Calu3 (cell line): Measurements from ENCODE around the gene NKD1. TPM values are rescaled to one million over a fixed set of nuclear protein-coding genes. Genes with fewer than 3 reads are reported as not detected.

ENCODE experiments used
- BruUV-seq: library from RNA; stranded (reverse); fragments of 400-500 nt; replicated peaks from 2 replicates; lab custom pipeline; 2021; lab: Mats Ljungman, UMichigan
- CTCF ChIA-PET: fragments of 300-600 bp; sonication (Branson Sonifier 250); formaldehyde crosslinking; loops from one replicate; lab custom pipeline; 2022; ENCODE audit warnings: antibody characterized with exemption; lab: Charles Lee
- DNase-seq: peaks from one replicate; pipeline ENCODE4 v3.0.0; 2022
- H3K27ac Mint-ChIP-seq: one replicate; pipeline ENCODE4 v1.8.0; 2022; ENCODE audit warnings: mixed read lengths; ENCODE audit not compliant: unreplicated experiment
- H3K27me3 Mint-ChIP-seq: one replicate; pipeline ENCODE4 v1.8.0; 2022; ENCODE audit warnings: mixed read lengths; ENCODE audit not compliant: unreplicated experiment
- H3K36me3 Mint-ChIP-seq: one replicate; pipeline ENCODE4 v1.8.0; 2022; ENCODE audit warnings: mild to moderate bottlenecking, moderate library complexity, mixed read lengths; ENCODE audit not compliant: insufficient read depth, unreplicated experiment
- H3K4me1 Mint-ChIP-seq: one replicate; pipeline ENCODE4 v1.8.0; 2022; ENCODE audit warnings: mild to moderate bottlenecking, low read depth, mixed read lengths; ENCODE audit not compliant: unreplicated experiment
- H3K4me3 Mint-ChIP-seq: one replicate; pipeline ENCODE4 v1.8.0; 2022; ENCODE audit warnings: mild to moderate bottlenecking, low read depth, moderate library complexity, mixed read lengths; ENCODE audit not compliant: unreplicated experiment
- H3K9me3 Mint-ChIP-seq: one replicate; pipeline ENCODE4 v1.8.0; 2022; ENCODE audit warnings: low read depth, mixed read lengths; ENCODE audit not compliant: unreplicated experiment
- intact Hi-C: fragments of 100-400 bp; cut with micrococcal nuclease; formaldehyde crosslinking; loops from one replicate; pipeline ENCODE4 v1.10.0; 2022; ENCODE audit not compliant: unreplicated experiment
- total RNA-seq: library from RNA; stranded (reverse); gene quantifications from 2 replicates; pipeline ENCODE4 v1.2.3, GENCODE V29; 2022
- TF ChIP-seq, protein P1 (sequence below): fragments of 200-600 bp; IDR thresholded peaks from one replicate; pipeline ENCODE4 v1.8.0; 2022; ENCODE audit warnings: antibody characterized with exemption; ENCODE audit not compliant: unreplicated experiment

NKD1 gene
- total RNA-seq, 1 experiment from 2014 or later, result 0.31 TPM

DNA sequence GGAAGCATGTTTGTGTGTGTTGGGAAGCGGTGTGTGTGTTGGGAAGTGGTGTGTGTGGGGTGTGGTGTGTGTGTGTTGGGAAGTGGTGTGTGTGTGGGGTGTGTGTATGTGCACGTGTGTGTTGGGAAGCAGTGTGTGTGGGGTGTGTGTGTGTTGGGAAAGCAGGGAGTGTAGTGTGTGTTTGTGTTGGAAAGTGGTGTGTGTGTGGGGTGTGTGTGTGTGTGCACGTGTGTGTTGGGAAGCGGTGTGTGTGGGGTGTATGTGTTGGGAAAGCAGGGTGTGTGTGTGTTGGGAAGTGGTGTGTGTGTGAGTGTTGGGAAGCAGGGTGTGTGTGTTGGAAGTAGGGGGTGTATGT is 144.4 kb downstream of the NKD1 start:
- Mint-ChIP-seq H3K27ac (peak overlapping the region; percentile 6), H3K27me3 (peaks cover 53% of the 10 kb centered on the region)
- TF ChIP-seq, protein P1, sequence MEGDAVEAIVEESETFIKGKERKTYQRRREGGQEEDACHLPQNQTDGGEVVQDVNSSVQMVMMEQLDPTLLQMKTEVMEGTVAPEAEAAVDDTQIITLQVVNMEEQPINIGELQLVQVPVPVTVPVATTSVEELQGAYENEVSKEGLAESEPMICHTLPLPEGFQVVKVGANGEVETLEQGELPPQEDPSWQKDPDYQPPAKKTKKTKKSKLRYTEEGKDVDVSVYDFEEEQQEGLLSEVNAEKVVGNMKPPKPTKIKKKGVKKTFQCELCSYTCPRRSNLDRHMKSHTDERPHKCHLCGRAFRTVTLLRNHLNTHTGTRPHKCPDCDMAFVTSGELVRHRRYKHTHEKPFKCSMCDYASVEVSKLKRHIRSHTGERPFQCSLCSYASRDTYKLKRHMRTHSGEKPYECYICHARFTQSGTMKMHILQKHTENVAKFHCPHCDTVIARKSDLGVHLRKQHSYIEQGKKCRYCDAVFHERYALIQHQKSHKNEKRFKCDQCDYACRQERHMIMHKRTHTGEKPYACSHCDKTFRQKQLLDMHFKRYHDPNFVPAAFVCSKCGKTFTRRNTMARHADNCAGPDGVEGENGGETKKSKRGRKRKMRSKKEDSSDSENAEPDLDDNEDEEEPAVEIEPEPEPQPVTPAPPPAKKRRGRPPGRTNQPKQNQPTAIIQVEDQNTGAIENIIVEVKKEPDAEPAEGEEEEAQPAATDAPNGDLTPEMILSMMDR, result no peak

DNA sequence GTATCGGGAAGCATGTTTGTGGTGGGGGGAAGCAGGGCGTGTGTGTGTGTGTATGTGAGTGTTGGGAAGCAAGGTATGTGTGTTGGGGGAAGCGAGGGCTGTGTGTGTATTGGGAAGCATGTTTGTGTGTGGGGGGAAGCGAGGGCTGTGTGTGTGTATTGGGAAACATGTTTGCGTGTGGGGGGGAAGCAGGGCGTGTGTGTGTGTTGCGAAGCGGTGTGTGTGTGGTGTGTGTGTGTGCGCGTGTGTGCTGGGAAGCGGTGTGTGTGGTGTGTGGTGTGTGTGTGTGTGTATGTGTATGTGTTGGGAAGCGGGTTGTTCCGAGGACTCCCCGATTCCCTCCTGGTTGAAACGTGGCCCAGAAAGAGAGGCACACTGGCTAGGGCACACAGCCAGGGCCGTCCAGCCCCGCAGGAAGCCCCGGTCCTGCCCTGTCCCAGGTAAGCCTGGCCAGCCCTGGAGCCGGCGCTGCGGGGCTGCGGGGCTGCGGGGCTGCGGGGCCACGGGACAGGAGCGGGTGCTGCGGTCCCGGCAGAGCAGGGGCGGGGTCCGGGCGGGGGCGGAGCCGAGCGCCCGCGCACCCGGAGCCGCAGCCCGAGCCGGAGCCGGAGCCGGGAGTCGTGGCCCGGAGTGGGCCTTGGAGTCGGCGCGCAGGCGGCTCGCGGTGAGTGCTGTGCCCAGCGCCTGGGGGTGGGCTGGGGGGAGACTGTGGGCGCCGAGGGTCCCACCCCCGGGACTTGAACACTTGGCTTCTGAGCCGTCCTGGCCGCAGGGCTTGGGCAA is 145.0 kb downstream of the NKD1 start, which contains the start of gene NOD2:
Gene NOD2, plus strand, starts transcription at position 608 of the 783 bp plus-strand sequence. CDS start 5,890 bp downstream, outside the sequence.
- CTCF ChIA-PET, result no interaction called here
- peak within 1 kb of the TSS; percentile 63 for H3K4me3 Mint-ChIP-seq
- no peaks in the 10 kb centered on the region for H3K36me3 Mint-ChIP-seq
- TF ChIP-seq, protein P1, result no peak
- H3K27me3 Mint-ChIP-seq, result peaks cover 51% of the 10 kb centered on the region
- H3K27ac Mint-ChIP-seq, result peak within 1 kb of the TSS; percentile 6
- no peaks in the 10 kb centered on the region for H3K9me3 Mint-ChIP-seq
- DNase-seq, result peak; percentile 32
- BruUV-seq, result no TSS peak
- peaks cover 26% of the 10 kb centered on the region for H3K4me1 Mint-ChIP-seq
- intact Hi-C loops, result no loop called here

More for the DNA sequence above, 144.4 kb downstream of the NKD1 start:
- Mint-ChIP-seq H3K36me3 (no peaks in the 10 kb centered on the region), H3K9me3 (no peaks in the 10 kb centered on the region), H3K4me1 (peaks cover 20% of the 10 kb centered on the region), H3K4me3 (peak overlapping the region; percentile 63)
- DNase-seq, result no peak
- intact Hi-C loops, result no loop called here
- CTCF ChIA-PET, result no interaction called here
- no TSS peak for BruUV-seq

DNA sequence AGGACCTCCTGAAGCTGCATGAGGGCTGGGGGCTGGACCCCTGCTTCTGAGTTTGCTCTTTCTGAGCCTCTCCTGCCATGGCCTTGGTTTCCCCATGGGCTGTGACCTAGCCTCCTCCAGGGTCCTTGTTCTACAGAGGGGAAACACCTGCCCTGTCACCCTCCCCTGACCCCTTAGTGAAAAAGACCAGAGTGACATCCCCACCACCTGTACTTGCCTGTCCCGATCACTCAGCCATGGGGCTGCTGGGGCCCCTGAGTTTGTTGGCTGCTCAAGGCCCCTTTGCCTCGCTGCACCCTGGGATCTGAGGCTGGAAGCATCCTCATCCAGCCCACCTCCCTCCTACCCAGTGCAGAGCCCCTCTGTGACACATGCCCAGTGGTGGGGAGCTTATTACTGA is 146.0 kb downstream of the NKD1 start:
- Mint-ChIP-seq H3K27me3 (peaks cover 42% of the 10 kb centered on the region), H3K4me3 (peak overlapping the region; percentile 39)
- TF ChIP-seq, protein P1, result no peak

DNA sequence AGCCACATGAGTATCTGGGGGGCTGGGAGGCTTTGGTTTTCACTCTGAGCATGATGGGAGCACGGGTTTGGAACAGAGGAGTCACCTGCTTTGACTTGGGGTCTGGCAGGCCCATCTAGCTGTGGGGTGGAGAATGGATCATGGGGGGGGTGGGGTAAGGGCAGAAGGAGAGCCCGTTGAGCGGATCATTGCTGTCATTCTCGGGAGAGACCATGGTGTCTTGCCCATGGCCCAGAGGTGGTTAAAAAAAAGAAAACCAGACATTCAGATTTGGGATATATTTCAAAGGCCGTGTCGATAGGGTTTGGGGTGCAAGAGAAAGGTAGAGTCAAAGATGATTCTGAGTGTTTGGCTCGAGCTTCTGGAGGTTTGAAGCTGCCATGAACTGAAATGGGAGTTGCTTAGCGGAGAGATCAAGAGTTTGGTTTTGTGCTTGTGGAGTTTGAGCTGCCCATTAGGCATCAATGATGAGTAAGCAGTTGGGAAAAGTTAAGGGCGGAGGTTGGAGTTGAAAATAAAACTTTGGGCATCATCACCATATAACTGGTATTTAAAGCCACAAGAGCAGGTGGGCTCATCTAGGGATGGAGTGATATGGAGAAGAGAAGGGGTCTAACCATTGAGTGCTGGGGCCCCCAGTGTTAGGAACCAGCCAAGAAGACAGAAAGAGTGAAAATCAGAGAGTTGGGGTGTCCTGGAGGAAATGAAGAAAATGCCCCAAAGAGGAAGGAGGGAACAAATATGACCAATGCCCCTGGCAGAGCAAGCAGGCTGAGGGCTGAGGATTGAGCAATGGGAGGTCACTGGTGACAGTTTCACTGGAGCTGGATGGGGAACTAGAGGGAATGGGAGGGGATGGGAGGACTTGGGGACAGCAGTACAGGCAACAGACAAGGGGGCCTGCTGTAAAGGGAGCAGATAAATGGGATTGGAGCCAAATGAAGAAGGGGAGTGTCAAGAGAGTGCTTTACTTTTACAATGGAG is 147.1 kb downstream of the NKD1 start:
- Mint-ChIP-seq H3K4me3 (no peak overlapping the region), H3K4me1 (peaks cover 35% of the 10 kb centered on the region), H3K27me3 (peaks cover 33% of the 10 kb centered on the region), H3K9me3 (no peaks in the 10 kb centered on the region), H3K27ac (peak overlapping the region; percentile 39), H3K36me3 (no peaks in the 10 kb centered on the region)
- TF ChIP-seq, protein P1, result no peak
- DNase-seq, result no peak
- CTCF ChIA-PET, result interaction anchor here (0.9 to 1.2 kb wide), 2 partner anchors 24 to 51 kb away, joined by 3 to 4 read pairs; no protein-coding TSS in a partner anchor
- intact Hi-C loops, result no loop called here
- BruUV-seq, result no TSS peak

More for the DNA sequence above, 146.0 kb downstream of the NKD1 start:
- CTCF ChIA-PET, result interaction anchor here (0.9 to 1.2 kb wide), 2 partner anchors 25 to 52 kb away, joined by 3 to 4 read pairs; no protein-coding TSS in a partner anchor
- peaks cover 28% of the 10 kb centered on the region for H3K4me1 Mint-ChIP-seq
- no peak overlapping the region for H3K27ac Mint-ChIP-seq
- no TSS peak for BruUV-seq
- intact Hi-C loops, result no loop called here
- H3K9me3 Mint-ChIP-seq, result no peaks in the 10 kb centered on the region
- H3K36me3 Mint-ChIP-seq, result no peaks in the 10 kb centered on the region
- no peak for DNase-seq
